HG03457 (cell line): ENCODE data around the gene NT5DC1.
A peak's percentile ranks its signal among the peaks of the same experiment; 100 is the strongest.
"Not testable (repeated sequence)": the region's sequence is repeated elsewhere in the genome, so short reads cannot be mapped to it uniquely, and the experiment has no call there.

Experiments used
- ATAC-seq: cut with Tn5 transposase; IDR thresholded peaks from one replicate; pipeline ENCODE4 v1.9.1; 2021; ENCODE audit warnings: moderate number of reproducible peaks; ENCODE audit not compliant: unreplicated experiment

The NT5DC1 gene

DNA sequence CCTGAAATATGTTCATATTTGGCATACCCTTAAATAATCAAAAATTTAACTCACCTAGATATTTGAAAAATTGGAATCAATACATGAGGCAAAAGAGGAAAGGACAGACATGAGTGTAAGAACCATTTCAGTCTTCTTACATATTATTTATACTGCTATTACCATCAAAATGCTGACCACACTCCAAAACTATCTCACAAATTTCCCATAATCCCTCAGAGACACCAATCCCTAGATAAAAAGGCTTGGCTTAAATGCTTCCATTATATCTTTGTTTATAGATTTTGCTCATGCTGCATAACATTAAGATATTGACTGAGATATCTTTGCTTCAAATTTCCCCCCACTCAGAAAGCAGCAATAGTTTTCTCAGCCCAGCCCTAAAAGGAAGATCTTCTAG lies 11.7 kb upstream of the NT5DC1 start:
- no peak for ATAC-seq

DNA sequence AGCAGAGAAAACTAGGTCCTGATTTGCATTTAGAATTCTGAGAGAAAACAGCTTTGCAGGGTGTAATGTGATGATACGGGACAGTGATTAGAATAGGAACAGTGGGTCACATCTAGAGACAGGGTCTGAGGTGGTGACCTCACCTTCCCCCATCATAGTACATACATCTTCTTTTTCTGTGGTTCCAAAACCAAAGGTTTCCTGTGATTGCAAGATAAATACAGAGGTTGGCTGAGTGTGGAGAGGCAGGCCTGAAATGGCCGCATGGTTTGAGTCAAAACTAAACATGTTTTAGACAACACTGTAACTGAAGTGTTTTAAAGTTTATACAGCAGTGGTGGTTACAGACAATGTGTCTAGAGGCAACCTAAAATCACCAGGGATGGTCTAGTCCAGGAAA lies 10.4 kb upstream of the NT5DC1 start:
- ATAC-seq, result peak; percentile 68

DNA sequence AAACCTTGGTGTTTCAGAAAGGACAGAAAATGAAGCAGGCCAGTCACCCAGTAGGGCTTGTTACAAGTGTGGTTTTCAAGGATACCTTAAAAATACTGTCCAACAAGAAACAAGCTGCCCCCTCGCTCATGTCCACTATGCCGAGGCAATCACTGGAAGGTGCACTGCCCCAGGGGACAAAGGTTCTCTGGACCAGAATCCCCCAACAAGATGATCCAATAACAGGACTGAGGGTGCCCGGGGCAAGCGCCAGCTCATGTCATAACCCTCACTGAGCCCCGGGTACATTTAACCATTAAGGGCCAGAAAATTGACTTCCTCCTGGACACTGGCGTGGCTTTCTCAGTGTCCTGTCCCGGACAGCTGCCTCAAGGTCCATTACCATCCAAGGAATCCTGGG lies 6.6 kb upstream of the NT5DC1 start:
- ATAC-seq, result no peak

DNA sequence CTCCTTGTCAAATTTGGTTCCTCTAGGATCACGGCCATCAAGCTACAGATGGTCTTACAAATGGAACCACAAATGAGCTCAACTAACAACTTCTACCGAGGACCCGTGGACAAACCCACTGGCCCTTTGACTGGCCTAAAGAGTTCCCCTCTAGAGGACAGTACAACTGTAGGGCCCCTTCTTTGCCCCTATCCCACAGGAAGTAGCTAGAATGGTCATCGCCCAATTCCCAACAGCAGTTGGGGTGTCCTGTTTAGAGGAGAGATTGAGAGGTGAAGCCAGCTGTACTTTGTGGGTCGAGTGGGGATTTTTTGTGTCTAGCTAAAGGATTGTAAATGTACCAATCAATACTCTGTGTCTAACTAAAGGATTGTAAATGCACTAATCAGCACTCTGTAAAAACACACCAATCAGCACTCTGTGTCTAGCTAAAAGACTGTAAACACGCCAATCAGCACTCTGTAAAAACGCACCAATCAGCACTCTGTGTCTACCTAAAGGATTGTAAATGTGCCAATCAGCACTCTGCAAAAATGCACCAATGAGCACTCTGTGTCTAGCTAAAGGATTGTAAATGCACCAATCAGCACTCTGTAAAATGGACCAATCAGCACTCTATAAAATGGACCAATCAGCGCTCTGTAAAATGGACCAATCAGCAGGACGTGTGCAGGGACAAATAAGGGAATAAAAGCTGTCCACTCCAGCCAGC lies 4.4 kb upstream of the NT5DC1 start:
- ATAC-seq, result not testable (repeated sequence)

DNA sequence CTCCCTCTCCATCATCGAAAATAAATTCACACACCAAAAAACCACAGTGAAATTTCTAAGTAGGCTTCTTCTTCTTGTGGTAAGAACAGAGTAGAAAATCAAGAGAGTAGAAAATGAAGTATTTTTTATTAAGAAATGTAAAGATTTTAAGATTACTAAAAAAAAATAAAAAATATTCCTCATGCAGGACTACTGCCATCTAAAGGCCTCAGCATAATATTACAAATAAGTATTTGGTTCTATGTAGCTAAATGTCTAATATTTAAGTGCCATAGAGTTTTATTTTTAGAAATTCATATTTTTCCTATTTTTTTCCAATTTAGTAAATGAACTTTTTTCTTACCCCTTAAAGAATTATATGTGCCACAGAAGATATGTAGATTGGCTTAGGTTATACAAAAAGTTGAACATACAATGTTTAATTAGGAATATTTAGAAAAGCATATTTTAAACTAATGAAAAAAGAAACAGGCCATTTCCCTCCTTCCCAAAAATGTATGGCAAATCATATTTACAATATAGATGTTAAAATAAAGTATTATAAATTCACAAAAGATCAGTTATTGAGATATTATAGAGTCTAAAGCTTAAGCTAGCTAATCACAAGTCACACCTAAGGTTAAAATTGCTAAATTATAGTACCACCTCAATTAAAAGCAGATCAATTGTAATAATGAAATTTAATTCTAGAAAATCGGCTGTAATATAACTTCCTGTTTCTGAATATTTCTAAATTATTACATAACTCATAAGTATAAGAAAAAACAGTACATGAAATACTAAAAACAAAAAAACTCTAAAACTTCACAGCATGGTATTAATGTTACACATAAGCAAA lies 3.5 kb upstream of the NT5DC1 start:
- ATAC-seq, result no peak

DNA sequence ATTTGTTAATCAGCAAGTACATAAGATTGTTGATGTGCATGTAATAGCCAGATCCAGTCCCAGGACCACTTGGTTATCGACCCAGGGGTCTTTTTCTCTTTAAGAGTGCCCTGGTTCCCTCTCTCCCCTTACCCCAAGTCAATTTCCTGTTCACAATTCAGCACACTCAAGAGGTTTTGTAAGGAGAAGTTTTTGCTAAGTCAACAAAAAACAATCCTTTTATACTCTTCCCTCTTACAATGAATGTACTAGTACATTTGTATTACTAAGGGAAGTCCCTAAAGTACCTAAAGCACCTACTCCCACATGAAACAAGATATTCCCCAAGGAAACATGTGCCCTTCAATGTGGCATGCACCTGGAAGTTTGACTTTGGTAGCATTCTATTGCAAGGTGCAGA lies 1.6 kb upstream of the NT5DC1 start:
- no peak for ATAC-seq

DNA sequence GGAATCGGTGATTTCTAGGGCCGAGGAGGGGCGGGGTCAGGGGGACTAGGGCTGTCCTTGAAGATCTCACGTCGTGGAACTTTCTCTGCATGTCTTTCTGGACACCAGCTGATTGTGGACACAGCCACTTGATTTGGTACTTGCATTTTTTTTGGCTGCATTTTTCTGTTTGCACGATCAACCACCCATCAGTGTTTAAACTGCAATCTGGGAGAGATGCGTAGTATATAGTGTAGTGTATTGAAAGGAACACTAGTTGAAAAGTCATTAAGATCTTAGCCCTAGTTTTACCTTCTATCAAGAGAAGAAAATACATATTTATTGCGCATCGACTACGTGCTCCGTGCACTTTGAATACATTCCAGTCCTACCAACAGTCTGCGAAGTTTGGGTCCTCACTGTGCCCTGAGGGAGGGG lies 657 bp downstream of the NT5DC1 start:
- ATAC-seq, result peak; percentile 46

DNA sequence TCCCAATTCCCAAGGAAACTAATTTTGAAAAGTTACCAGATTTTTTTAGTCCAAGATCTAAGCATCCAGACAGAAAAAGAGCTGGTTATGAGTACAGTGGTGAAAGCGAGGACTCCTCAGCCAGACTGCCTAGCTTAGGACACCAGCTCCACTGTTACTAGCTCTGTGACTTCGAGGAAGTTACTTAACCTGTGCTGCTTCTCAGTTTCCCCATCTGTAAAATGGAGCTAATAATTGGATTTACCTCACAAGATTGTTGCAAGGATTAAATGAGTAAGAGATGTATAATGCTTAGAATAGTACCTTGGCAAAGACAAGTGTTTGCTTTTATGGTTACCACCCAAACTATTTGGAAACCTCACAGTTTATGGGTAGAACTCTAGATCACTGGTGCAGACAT lies 1.1 kb downstream of the NT5DC1 start:
- ATAC-seq, result no peak

DNA sequence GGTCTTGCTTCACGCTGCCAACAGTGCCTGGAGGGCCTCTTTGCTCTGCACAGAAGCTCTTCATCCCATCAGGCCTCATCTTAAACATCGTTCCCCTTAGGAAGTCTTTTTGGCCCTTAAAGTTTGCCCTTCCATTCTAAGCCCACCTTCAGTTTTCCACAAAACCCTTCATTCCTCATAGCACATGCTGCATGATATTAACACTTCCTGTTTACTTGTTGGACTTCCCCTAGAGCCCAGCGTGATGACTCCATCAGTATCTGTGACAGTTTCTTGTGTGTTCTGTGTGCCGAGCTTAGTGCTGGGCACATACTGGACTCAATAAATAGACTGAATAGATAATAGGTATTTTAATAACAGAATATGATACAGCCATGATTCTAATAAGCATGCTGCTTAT lies 2.2 kb downstream of the NT5DC1 start:
- no peak for ATAC-seq

DNA sequence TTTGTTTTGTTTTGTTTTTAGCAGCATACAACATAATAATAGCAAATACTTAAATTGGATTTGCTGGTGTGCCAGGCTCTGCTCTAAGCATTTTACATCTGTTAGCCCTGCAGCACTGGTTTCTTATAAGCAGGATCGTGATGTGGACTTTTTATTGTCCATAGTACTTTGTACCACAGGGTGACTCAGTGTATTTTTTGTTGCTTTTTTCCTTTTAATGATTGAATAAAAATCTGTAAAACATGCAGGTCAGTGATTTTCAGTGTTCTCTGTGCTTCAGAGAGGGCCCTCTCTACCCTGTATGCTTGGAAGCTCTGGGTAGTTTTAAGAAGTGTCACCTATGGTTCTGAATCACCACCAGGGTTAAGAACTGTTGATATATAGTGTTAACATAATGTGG lies 4.0 kb downstream of the NT5DC1 start:
- ATAC-seq, result no peak

DNA sequence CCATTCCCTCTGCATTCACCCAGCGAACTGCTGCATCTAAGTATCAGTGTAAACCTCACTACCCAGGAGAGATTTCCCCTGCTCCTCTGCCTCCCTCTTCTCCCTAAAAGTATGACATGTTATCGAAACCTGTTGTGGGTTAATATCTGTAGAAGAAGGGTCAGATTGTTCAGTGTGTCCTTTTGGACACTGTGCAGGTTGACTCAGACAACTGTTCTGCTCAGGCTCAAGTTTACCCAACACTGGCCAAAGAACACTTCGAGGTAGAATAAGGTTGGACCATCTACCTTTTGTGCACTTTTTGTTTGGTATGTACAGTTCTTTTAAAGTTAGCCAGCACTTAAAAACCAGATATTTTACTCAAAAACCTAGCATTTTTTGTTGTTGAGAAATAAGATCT lies 4.6 kb downstream of the NT5DC1 start:
- no peak for ATAC-seq

DNA sequence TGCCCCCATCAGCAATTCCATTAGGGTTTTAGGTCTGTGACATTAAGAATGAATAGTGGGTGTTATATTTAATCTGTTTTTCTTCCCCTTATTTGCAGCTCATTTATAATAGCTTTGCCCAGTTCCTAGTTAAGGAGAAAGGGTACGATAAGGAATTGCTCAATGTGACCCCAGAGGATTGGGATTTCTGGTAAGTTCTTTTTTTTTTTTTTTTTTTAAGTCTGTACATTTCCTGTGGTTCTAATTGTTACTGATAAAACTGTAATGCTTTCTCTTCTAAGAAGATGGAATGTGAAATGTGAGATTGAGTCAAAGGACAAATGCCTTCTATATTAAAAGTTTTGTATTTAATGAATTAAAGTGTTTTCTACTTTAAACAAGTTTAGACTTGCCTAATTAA lies 5.5 kb downstream of the NT5DC1 start:
- no peak for ATAC-seq

DNA sequence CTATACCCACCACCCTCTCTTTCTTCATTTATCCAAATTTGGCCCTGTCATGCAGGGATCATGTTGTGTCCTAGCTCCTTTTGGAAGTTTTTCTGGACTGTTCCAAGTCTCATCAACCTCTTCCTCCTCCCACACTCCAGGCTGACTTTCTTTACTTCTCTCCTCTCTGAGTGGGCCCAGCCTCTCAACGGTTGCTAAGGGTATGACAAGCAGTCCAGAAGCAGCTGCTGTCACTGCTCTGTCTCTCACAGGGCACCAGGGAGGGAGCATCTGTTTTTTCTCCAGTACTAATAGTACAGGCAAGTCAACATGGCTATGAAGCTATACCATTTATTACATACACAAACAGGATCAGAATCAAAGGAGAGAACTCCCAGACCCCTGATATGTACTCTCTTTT lies 8.2 kb downstream of the NT5DC1 start:
- no peak for ATAC-seq

DNA sequence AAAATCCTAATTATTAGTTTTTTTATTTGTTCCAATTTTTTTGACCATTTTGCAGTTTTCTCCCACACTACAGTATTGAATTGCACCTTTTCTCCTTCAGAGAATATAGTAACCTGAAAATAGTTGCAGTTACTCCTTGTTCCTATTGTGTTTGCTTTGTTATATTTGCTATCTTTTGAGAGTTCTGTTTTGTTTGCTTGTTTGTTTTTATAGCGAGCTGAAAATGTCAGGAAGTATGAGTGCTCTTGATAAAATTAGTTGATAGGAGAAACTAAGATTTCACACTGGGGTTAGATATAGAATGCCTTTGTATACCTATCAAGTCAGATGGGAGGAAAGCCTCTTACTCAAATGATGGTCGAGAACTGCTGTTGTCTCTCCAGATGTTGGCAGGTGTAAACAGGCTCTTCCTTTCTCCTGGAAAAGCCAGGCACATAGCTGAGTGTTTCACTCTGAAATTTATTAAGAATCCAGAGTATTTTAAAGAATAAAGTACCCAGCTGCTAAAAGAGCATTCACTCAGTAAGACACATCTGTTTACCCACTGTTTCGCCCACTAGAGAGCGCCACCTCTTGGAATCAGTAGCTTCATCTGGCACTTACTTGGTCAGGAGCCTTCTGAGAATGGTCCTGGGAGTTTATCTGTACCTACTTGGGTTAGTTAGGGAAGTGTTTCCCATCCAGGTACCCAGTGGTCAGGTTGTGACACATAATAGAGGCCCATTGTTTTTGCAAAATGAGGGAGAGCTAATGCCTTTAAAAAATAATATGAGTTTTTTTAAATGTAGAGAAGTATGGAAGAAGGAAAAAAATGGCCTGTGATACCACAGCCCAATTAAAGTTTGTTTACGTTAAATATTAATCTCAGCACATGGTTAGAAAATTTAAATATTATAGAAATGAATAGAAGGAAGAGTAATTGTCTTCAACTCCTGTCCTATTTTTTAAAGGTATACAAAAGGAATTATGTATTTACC lies 11.2 kb downstream of the NT5DC1 start:
- no peak for ATAC-seq

DNA sequence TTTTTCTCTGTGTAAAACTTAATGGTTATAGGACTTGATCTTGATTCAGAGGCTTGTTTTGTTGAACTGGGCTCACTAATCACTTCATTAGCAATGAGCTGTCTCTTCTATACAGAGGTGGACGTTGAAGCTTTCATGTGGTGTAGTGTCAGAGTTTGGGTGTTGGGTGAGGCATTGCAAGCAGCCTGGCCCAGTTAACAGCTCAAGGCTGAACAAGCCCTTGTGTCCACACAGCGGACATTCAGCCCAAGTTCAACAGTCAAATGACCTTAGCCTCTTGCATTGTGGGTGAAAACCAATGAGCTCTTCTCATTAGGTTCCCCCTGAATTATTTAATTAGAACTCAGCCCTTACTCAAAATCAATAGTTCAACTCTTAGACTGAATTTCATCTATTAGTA lies 12.7 kb downstream of the NT5DC1 start:
- no peak for ATAC-seq

DNA sequence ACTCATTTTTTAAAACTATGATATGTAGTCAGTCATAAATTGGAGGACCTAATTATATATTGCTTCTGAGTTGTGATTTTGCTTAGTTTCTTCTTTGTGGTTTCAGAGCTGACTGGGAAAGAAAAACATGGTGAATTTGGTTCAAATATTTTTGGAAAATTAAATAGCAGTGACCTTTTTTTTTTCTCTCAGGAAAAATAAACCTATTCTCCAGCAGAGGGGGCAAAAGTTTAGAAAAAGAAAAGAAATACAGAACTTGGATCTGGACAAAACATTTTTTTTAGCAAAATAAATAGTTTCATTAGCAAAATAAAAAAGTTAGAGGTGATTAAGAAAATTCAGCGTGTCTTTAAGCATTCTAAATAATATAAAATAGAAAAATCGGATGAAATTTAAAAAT lies 15.1 kb downstream of the NT5DC1 start:
- no peak for ATAC-seq

DNA sequence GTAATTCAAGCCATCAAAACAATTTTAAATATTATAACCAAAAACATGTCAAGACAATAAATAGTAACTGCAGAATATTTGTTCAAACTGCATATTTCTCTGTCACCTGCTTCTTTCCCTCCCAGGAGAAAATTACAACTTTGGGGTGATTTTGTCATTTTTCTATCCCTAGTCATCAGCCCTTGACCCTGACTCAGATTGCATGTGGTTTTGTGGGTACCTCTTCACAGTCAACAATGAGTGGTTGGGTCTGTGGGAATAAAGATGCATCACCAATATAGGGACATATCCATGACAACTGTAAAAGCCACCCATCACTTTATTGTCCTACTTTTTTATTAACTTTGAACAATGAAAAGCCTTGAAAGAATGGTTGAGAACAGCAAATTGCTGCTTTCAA lies 18.0 kb downstream of the NT5DC1 start:
- no peak for ATAC-seq

DNA sequence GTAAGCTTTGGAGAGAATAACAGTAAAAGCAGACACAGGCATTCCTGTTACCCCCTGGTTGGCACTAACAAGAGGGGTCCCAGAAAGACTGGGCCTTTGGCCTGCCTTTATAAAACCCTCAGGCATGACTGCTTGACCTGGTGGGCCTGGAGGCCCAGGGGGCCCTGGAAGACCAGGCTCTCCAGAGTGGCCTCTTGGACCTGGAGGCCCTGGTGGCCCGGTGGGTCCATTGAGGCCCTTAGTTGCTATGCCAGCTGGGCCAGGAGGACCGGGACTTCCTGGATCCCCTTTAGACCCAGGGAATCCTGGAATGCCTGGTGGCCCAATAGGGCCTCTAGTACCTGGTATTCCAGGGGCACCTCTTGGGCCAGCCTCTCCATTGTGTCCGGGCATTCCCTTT lies 19.8 kb downstream of the NT5DC1 start:
- ATAC-seq, result no peak

DNA sequence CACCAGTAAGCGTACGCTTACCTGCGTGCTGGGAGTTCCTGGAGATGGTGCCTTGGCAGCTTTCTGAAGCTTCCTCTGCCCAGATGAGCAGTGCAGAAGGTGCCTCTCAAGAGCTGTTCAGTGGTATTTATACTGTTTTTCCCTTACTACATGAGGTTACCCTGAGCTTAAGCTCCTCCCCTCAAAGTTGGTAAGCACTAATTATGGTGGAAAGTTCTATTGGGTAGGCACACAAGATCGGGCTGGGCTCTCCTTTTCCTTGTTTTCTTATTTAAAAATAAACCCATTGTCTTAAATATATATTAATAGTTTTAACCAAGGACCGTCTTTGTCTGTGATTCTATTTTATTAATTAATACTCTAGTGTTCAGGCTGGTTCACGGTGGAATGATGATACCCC lies 25.4 kb downstream of the NT5DC1 start, which contains the start of gene COL10A1:
COL10A1 (minus strand) TSS at position 101 of the 400 bp plus-strand sequence. CDS start 640 bp downstream, outside the sequence.
- no peak for ATAC-seq

DNA sequence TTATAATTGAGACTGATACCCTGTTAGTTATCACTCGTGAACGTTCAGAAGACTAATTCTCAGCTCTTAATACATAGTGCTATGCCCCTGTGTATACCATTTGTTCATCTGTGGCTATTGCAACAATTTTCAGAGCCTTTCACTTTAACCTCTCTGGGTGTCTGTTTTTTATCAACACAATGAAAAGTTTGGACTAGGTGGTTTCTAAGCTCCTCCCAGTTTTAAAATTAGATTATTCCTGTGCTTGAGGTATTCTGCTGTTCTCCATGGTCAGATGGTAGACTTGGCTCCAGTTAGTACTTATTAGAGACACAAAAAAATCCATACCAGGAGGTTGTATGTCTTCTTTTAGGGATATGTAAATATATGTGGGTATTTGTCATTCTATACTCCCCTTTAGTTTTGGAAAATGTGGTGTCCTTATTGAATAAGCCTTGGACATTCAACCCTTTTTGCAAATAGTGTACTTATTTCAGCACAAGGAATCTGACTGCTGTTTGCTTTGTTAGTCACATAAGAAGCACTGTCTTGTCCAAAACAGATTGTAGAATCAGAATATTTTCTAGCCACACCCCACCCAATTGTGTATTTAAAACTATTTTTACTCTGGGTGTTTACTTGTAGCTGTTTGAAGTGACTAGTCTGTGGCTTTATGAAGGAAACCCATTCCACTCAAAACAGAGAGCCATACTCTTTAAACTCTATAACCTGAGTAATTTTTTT lies 27.3 kb downstream of the NT5DC1 start:
- ATAC-seq, result no peak

DNA sequence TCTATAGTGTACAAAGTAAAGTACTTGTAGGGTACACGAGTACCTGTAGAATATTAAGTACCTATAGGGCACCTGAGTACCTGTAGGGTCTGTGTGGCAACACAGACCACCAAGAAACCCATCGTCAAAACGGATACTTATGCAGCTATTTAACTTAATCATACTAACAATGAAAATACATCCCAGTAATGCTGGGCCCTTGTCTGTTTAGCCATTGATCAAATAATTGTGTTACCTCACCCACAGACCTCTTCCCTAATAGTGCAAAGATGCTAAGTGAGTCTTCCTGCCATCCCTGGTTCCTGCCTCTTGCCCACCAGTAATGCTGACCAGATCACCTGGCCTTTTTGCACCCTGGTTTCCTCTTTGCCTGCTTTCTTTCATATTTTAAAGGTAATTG lies 32.8 kb downstream of the NT5DC1 start:
- no peak for ATAC-seq
